Vagina (tissue), 2 donors: ENCODE results near the gene DTX3L.

Experiments
- CTCF ChIP-seq, 3 experiments: fragments of 450-650 bp in 2 of 3; fragments of 200-600 bp in 1 of 3; sonication (generic) in 1 of 3; IDR thresholded peaks; one replicate each; pipeline ENCODE4 v1.5.1; 2017 to 2019; ENCODE audit warnings: antibody characterized with exemption in 3 of 3, mild to moderate bottlenecking in 2 of 3, moderate library complexity in 2 of 3
- POLR2A ChIP-seq, 2 donors: fragments of 450-650 bp; IDR thresholded peaks; one replicate each; pipeline ENCODE4 v1.6.1; 2017; ENCODE audit warnings: antibody characterized with exemption in 2 of 2, mild to moderate bottlenecking in 2 of 2, moderate library complexity in 2 of 2

- TF ChIP-seq CTCF (IDR thresholded peaks at IDR 0.05) (no peak), POLR2A (IDR thresholded peaks at IDR 0.05) (no peak)
Observed at GRCh38 chr3:122576174-122576940, 12.2 kb downstream of the DTX3L start.
